IPS-NIHi7 (cell line): ENCODE results near the gene WBP1L.
A peak's percentile ranks its signal among the peaks of the same experiment; 100 is the strongest.

Experiments used
- DNase-seq: peaks from one replicate; pipeline ENCODE4 v3.0.0; 2012; ENCODE audit warnings: mixed read lengths; ENCODE audit errors: extremely low spot score

WBP1L gene

DNA sequence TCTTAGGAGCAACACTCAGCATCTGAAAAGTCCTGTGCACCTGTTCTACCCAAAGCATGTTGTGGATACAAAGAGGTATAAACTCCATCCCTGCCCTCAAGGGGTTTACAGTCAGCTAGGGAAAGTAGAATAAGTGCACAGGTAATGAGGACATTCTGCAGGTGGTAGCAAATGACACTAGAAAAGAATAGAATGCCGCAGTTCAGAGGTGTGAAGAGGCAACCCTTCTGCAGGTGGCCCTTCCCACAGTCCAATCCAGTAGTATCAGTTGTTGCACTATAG is 36.7 kb downstream of the WBP1L start:
- DNase-seq = no peak

DNA sequence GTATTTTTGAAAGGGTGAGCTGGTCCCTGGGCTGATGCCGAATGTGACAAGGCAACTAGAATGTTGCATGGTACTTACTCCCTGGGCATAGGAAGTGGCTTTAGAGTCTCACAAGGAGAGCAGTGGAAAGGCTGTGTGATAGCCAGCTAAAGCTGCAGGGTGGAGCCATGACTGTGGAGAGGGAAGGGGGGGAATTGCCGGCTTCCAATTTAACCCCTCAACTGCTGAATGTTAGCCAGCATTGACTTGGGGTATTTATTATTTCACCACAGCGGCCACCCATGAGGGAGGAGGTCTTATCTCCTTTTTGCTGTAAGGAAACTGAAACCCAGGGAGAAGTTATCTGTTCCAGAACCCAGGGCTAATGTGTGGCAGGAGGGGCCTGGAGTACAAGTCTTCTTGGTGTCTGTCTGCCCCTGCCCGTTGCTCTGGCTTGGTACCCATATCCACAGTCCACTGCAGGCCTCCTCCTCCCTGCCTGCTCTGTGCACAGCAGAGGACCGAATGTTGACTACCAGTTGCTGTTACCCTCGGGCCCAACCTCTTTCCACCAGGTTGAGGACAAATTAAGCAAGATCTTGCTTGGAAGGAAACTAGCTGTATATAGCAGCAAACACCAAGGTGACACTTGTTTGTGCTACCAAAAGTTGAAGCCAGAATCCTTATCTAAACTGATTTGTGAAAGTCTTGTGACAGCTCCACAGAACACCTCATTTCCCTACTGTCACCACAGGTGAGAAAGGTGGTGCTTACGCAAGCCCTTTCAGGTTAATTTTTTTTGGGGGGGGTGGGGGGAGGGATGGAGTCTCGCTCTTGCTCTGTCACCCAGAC is 37.6 kb downstream of the WBP1L start:
- DNase-seq = peak; percentile 45

DNA sequence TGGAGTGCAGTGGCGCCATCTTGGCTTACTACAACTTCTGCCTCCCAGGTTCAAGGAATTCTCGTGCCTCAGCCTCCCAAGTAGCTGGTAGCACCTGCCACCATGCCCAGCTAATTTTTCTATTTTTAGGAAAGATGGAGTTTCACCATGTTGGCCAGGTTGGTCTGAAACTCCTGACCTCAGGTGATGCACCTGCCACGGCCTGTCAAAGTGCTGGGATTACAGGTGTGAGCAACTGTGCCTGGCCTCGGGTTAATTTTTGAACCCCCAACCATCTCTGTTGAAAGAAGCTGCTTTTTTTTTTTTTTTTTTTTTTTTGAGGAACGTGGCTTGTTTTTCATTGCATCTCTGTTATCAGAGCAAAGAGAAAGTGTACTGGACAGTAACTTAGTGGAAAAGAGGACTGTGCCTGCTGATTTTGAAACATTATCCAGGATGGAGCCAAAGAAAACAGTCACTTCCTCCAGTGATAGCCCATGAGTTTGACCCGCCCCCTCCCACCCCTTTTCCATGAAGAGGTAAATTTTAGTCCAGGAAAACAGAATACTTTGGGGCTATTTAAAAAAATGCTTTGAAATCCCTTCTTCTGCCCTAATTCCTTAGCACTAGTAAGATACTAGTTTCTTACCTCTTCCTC is 38.3 kb downstream of the WBP1L start:
- DNase-seq = no peak

DNA sequence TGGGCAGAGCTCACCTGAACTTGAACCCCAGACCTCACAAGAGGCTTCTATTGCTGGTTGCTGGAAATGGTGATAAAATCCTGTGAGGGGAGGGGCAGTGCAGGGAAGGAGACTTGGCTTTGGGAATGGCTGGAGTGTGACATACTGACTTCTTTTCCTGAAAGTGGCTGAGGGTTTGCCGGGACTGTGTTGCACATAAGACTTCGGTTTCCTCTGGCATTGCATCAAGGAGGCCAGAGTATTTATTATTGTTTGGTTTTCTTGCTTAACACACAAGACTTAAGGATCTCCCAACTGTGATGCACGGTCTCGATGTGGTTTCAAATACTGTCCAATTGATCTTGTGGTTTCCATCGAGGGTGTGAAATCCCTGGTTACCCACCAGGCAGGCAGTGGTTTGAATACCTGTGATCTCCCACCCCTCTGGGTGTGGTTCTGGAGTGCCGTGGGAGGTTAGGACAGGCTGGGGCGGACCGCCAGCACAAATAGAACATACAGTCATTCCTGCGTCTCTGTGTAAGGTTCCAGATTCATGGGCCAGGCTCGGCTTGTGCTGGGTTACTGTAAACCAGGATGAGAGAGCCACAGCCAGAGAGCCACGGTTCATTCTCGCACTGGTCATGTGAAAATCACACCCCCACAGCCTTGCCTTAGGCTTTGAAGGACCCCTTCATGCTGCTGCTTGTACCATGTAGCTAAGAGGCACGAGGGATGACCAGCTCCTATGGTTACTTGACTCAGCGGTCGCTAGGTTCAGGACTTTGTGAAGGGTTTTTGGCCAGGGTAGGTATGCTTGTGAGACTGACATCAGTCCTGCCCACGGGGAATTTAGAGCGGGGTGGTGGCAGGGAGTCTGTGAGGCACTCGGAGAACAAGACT is 39.2 kb downstream of the WBP1L start:
- DNase-seq = no peak

DNA sequence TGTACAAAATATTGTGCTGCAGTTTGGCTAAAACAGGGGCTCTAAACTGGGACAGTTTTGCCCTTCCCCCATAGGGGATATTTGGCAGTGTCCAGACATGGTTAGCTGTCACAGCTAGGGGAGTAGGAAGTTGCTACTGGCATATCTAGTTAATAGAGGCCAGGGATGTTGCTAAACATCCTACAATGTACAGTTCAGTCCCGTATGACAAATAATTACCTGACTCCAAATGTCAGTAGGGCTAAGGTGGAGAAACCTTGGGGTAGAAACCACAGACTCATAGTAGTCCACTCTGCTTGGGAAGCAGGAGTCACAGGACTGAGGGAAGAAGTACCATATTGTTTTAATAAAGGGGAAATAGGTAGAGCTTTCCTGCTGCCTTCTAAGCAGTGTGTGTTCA is 39.8 kb downstream of the WBP1L start:
- no peak for DNase-seq

DNA sequence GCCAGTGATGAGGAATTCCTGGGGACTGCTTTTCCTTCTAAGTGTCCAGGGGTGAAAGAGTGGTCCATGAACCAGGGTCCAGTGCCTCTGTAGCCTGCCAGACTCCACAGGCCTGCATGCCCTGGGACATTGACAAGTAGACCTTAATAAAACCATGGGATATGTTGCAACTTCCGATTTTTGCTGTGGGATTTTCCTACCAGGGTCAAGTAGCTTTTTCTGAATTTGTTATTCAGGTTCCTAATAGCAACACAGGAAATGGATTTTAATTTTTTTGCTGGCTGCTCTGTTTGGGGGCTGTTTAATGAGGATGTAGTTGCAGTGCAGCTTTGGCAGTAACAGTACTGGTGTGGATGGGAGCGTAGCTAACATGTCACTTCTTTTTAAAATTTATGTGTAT is 42.1 kb downstream of the WBP1L start:
- no peak for DNase-seq

DNA sequence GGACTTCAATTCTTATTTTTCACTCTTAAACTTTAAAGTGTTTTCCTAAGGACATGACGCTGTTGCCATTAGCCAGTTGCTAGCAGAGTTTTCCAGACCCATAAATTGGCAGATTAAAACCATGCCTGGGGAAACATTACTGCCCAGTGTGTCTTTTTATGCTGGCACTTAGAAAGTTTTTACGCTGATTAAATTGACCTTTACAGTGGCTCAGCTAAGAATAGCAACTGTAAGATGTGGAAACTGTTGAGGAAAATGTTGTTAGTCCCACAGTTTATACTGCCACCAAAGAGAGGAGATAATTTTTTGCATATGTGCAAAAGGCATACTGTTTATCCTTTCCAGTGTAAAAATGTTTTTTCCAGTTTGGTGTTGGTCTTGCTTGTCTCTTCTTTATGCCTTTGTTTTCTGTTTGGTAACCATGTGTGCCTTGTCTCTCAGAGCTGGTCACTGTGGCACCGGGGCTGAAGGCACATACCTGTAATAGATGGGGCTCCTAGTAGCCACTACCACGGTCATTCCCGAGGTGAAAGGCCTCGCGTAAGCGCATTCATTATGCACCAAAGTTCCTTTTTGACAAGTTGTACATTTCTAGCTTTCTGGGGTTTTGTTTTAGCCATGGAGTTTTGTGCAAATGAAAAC is 48.1 kb downstream of the WBP1L start:
- no peak for DNase-seq

DNA sequence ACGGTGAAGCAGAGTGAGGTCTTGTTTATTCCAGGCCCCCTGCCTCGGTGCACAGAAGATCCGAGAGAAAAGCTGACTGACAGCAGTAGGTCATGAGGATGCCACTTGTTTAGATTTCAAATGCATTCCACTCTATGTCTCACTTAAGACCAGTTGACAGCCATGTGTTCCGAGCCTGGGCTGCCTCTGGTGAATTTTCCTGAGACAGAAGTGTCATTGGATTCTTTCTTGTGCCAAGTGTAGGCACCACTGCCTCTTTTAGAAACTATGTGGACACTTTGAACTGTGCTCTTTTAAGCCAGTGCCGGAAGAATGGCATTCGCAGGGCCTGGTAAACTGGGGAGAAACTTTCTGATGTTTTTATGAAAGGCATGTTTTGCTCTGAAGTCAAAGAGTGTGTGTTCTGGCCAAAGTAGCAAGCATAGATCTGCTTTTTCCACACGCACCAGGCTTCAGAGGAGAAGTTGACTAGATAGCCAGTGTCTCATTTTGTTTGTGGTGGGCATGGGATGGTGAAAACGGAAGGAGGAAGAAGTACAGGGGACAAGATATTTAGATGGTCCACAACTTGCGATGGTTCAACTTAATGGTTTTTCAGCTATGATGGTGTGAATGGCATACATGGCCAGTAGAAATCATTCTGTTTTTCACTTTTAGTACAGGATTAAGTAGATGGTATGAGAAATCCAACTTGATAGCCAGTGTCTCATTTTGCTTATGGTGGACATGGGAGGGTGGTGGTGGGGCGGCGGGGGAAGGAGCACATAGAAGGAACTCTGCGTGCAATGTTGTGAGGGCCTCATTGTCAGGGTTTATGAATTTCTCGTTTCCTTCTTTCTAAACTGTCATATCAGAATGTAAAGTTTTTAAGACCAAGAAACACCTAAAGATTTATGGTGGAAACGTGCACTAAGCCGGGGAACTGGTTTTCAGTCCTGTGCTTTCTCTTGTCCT is 52.0 kb downstream of the WBP1L start:
- no peak for DNase-seq

DNA sequence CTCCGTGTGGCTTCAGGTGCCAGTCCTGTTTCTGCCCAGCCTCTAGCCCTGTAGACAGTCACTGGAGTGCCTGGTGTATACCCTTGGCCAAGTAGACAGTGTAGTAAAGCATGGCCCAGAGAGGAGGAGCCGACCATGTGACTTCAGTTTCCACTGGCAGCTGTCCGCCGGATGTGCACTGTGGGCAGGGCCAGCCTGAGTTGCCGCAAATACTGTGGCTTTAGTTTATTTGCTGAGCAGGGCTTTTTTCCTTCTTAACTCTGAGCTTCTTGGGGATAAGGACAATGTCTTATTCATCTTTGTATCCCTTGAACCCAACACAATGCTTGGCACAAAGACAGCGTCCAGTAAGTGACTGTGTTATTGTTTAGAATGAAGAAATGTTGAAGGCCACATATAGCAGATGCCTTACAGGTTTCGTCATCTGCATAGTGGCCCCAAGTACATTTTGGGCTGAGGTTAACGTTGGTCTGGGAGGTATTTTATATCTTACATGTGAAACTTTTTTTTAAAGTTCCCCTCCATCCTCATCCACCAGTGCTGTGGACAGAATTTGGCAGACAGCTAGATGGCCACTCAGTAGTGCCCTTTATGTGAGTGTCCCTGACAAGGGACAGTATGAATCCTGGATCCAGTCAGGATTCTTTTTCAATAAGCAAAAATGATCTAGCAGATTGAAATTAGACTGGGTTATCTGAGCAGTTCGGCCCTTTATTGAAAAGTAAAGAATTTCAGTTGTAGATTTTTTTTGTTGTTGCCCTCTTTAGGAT is 52.8 kb downstream of the WBP1L start:
- no peak for DNase-seq

DNA sequence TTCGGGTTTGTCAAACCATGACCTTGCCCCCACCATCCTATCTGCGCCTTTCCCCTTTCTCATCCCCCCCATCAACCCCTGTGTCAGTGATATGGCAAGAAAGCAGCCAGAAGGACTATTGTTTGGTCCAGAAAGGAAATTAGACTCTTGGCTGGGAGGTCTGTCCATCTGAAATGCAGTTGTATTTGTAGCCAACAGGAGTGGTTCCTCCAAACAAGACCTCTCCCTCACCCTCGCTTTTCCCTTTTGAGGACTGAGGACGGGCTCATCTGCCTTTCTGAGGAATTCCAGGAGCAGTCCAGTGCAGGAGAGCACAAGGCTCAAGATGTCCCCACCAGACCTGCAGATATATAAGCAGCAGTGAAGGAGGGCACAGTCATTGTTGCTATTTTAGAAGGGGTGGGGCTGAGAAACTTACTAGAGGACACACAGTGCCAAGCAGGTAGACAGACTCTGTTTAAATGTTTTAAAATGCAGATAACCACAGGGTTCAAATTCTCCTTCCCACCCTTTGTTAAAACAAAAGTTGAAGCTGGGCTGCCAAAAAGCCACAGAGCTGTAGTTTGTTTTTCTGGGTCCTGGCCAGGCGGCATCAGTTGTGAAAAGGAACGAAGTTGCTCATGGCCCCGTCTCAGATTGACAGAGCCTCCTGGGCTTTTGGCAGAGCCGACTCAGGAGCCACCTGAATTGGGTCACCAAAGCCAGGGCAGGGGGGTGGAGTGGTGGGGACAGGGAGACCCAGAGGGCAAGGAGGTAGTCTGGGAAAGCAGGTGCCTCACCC is 56.1 kb downstream of the WBP1L start:
- no peak for DNase-seq

DNA sequence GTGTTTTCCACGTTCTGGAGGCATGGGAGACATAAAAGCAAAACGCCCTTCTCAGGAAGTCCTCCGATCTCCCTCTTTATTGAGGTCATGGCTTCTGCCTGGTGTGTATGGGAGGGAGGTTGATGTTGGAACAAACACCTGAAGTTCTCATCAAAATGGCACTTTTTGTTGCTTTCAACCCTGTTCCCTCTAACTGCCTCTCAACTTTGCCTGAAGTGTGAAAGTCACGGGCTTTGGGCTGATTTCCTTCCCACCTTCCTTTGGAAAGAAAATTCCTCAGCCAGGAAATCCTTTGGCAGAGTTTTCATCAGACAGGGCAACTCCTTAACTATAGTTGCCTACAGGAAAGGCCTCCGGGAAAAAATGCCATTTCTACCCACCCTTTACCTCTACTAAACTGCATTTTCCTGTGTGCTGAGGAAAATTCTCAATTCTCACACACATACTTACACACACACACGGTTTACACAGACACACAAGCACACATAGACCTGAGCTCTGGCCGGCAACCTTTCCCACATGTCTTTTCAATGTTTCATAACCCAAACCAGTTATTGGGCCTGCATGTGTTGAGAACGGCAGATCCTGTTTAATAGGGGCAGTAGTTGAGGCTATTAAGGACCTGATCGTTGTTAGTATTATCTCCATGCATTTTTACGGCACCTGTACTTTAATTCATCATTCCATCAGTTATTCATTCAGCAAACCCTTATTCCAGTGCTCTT is 57.0 kb downstream of the WBP1L start:
- DNase-seq = no peak

DNA sequence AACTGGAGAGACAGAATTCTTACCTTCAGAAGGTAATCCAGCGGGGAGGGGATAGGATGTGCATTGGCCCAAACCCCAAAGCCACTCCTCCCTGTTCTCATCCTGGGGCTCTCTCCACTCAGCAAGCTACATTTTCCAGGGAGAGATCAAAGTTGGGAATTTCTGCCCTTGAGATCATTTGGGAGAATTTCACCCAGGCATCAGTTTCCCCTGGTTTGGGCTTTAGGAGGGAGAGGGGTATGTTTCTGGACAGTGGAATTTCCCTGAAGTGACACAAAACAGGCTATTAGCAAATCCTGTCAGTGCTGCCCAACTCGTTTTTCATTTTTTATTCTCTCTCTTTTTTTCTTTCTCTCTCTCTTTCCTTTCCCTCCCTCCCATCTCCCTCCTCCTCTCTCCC is 57.7 kb downstream of the WBP1L start:
- DNase-seq = peak; percentile 46

DNA sequence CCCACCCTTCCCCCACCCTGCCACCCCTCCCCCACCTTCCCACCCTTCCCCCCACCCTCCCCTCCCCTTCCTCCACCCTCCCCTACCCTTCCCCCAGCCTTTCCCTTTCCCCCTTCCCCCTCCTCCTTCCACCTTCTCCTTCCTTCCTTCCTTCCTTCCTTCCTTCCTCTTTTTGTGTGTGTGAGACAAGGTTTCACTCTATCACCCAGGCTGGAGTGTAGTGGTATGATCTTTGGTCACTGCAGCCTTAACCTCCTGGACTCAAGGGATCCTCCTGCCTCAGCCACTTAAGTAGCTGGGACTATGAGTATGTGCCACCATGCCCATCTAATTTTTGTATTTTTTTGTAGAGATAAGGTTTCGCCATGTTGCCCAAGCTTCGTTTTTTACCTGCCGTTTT is 58.2 kb downstream of the WBP1L start:
- no peak for DNase-seq

DNA sequence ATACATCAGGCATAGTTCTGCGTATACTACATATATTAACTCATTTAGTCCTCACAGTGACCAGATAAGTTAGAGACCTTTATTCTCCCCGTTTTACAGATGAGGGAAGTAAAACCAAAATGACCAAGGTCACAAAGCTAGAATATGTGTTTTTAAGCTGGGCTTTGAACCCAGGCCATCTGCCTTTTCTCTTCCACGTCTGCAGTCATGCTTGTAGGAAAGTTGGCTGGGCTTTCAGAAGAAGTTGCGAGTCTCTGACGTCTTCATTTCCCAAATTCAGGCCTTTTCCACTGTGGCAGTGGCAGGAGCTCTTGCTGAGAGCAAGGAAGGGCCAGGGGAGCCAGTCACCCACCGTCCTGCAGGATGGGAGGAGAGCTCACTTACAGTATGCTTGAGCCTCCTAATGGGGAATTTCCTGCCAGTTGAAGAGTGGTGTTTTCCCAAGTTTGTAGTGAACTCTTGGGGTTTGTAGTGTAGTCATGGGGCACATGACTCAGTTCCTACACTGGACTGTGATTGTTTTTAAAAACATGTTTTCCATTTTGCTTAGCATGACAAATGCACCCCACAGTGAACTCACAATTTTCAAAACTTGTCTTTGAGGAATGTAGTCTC is 59.3 kb downstream of the WBP1L start:
- peak; percentile 62 for DNase-seq

DNA sequence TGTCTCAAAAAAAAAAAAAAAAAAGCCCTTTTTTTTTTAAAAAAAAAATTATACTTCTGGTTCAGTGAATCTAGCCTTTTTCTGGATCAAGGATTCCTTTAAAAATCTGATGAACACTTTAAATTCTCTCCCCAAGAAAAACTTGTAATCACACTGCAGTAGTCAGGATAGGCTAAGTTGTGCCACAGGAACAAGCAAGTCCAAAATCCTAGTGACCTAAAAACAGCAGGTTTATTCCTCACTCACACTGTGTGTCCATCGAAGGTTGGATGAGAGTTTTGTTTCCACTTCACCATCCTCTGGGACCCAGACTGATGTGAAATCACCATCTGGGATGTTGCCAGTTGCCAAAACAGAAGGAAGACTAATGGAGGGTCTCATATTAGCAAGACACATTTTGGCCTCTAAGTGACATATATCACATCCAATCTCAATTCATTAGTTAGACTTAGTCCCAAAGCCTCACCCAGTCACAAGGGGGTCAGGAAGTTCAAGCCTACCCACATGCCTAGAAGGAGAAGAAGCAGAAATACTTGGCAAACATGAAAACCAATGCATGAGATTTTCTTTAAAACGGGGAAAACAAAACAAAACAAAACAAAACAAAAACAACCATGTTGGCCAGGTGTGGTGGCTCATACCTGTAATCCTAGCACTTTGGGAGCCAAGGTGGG is 60.8 kb downstream of the WBP1L start:
- no peak for DNase-seq

DNA sequence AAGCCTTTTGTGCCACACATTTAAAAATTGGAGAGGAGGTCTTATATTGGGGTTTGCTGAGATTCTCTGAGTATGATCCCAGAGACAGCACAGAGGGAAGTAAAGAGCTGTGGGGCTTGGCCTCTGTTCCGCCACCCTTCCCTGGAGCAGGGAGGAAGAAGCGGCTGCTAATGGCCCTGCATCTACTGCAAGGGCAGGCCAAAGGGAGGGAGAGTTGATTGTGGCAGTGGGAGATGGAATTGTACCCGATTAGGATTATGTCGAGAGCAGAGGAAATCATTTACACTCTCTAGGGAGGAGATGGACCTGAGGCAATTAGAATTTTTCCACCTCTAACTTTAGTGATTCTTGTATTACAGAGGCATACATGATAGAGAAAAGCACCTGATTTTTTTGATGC is 64.6 kb downstream of the WBP1L start:
- DNase-seq = no peak

DNA sequence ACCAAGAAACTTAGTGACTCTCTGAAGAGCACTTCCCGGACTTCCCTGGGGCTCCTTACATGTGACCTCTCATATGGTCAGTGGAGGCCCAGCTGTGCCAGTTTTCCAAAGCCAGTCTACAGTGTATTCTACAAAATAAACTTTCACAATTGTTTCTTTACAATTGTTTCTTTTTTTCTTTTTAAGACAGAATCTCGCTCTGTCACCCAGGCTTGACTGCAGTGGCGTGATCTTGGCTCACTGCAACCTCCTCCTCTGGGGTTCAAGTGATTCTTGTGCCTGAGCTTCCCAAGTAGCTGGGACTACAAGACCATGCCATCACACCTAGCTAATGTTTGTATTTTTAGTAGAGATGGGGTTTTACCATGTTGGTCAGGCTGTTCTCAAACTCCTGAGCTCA is 67.6 kb downstream of the WBP1L start:
- no peak for DNase-seq
